SK-N-MC (cell line): Measurements from ENCODE around the gene SPINK5.

Source experiments
- EZH2 ChIP-seq: fragments of 200-600 bp; sonication (generic); IDR thresholded peaks from one replicate; pipeline ENCODE4 v1.6.1; 2017; ENCODE audit warnings: antibody characterized with exemption
- FOXP2 ChIP-seq: optimal IDR thresholded peaks from 2 replicates; pipeline ENCODE3; 2011; ENCODE audit warnings: mild to moderate bottlenecking, moderate library complexity; ENCODE audit not compliant: insufficient read depth; ENCODE audit errors: extremely low read length, control extremely low read depth
- POLR2AphosphoS5 ChIP-seq: IDR thresholded peaks from 2 replicates; pipeline ENCODE4 v1.6.1; 2012; ENCODE audit warnings: mild to moderate bottlenecking, low read depth, low read length, borderline replicate concordance

DNA sequence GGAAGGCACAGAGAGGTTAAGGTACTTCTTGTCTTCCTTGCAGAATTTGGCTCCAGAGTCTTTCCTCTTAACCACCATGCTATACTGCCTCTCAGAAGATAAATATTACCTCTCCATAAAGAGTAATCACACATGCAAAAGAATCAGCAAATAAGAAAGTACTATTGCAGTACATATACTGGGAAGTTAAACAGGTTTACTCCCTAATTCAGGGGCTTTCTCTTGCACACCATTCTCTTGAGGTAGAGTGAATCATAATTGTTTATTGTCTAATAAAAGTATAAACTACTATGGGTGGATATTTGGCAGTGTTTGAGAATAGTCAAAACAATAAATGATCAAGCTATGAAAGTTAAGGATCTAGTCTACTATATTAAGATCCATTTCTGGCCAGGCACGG, 40.4 kb downstream of the SPINK5 start:
- no peak for TF ChIP-seq EZH2
- no peak for TF ChIP-seq POLR2AphosphoS5
- no peak for TF ChIP-seq FOXP2
